ENCODE measurements around the gene OBSCN. TPM values are rescaled to one million over a fixed set of nuclear protein-coding genes. Genes with fewer than 3 reads are reported as not detected.

The OBSCN gene
- total RNA-seq, 1 donor from 2014 or later = 17.5 TPM

- Mint-ChIP-seq H3K4me3 (ENCODE audit: unreplicated experiment) (no peak overlapping the region), H3K36me3 (ENCODE audit: low read depth, unreplicated experiment) (peaks cover 22% of the 10 kb centered on the region), H3K9me3 (ENCODE audit: unreplicated experiment) (no peaks in the 10 kb centered on the region), H3K4me1 (ENCODE audit: low read depth, unreplicated experiment) (no peaks in the 10 kb centered on the region), H3K27ac (ENCODE audit: unreplicated experiment) (no peak overlapping the region), H3K27me3 (ENCODE audit: low read depth, unreplicated experiment) (no peaks in the 10 kb centered on the region)
- Histone ChIP-seq H3K4me1 (ENCODE audit: insufficient read depth, low read length) (no peaks in the 10 kb centered on the region), H3K9ac (ENCODE audit: low read length) (no peak overlapping the region), H3K4me3 (ENCODE audit: insufficient read depth, low read depth, low read length) (no peak overlapping the region), H3K27me3 (ENCODE audit: insufficient read depth, low read length) (no peaks in the 10 kb centered on the region), H3K36me3 (ENCODE audit: insufficient read depth, low read length) (no peaks in the 10 kb centered on the region), H2AFZ (ENCODE audit: low read depth, low read length) (no peak overlapping the region), H3K4me2 (ENCODE audit: low read length) (no peak overlapping the region), H3K79me2 (ENCODE audit: insufficient read depth, low read length) (no peaks in the 10 kb centered on the region), H3K27ac (ENCODE audit: low read depth, low read length) (no peak overlapping the region), H4K20me1 (ENCODE audit: insufficient read depth, low read length) (no peaks in the 10 kb centered on the region), H3K9me3 (ENCODE audit: insufficient read depth, low read depth, low read length) (peaks cover 19% of the 10 kb centered on the region)
- DNase-seq (ENCODE audit: low read depth) (no peak), FAIRE-seq (no peak)
- TF ChIP-seq CTCF (IDR thresholded peaks at IDR 0.05; ENCODE audit: insufficient read depth, low read depth, low read length) (no peak), EZH2 (IDR thresholded peaks at IDR 0.05; ENCODE audit: insufficient read depth, low read length) (no peak)
Measured at GRCh38 chr1:228340686-228341449, 133.0 kb downstream of the OBSCN start.

- no peak overlapping the region for H3K4me2 ChIP-seq (ENCODE audit: low read length)
- DNase-seq (ENCODE audit: low read depth) = no peak
- no peak for TF ChIP-seq CTCF (IDR thresholded peaks at IDR 0.05; ENCODE audit: insufficient read depth, low read depth, low read length)
- no peak for TF ChIP-seq EZH2 (IDR thresholded peaks at IDR 0.05; ENCODE audit: insufficient read depth, low read length)
- Mint-ChIP-seq H3K27me3 (ENCODE audit: low read depth, unreplicated experiment) (peaks cover 2% of the 10 kb centered on the region), H3K9me3 (ENCODE audit: unreplicated experiment) (no peaks in the 10 kb centered on the region), H3K4me3 (ENCODE audit: unreplicated experiment) (no peak overlapping the region), H3K36me3 (ENCODE audit: low read depth, unreplicated experiment) (peaks cover 22% of the 10 kb centered on the region), H3K4me1 (ENCODE audit: low read depth, unreplicated experiment) (no peaks in the 10 kb centered on the region), H3K27ac (ENCODE audit: unreplicated experiment) (no peak overlapping the region)
- no peak overlapping the region for H3K9ac ChIP-seq (ENCODE audit: low read length)
- H3K9me3 ChIP-seq (ENCODE audit: insufficient read depth, low read depth, low read length) = peaks cover 19% of the 10 kb centered on the region
- H3K4me1 ChIP-seq (ENCODE audit: insufficient read depth, low read length) = no peaks in the 10 kb centered on the region
- H3K27me3 ChIP-seq (ENCODE audit: insufficient read depth, low read length) = no peaks in the 10 kb centered on the region
- no peaks in the 10 kb centered on the region for H3K79me2 ChIP-seq (ENCODE audit: insufficient read depth, low read length)
- no peak for FAIRE-seq
- H2AFZ ChIP-seq (ENCODE audit: low read depth, low read length) = no peak overlapping the region
- no peaks in the 10 kb centered on the region for H3K36me3 ChIP-seq (ENCODE audit: insufficient read depth, low read length)
- H3K27ac ChIP-seq (ENCODE audit: low read depth, low read length) = no peak overlapping the region
- H4K20me1 ChIP-seq (ENCODE audit: insufficient read depth, low read length) = no peaks in the 10 kb centered on the region
- H3K4me3 ChIP-seq (ENCODE audit: insufficient read depth, low read depth, low read length) = no peak overlapping the region
Measured at GRCh38 chr1:228341450-228341813, 133.6 kb downstream of the OBSCN start.
